Fibroblast of skin of left quadriceps (primary cell): Measurements from ENCODE around the gene IGSF21.
"Not testable (repeated sequence)": the region's sequence is repeated elsewhere in the genome, so short reads cannot be mapped to it uniquely, and the experiment has no call there.

Experiments used
- DNase-seq, 2 experiments: peaks; one replicate each; pipeline ENCODE4 v3.0.0-alpha.2; 2013; ENCODE audit warnings: low read depth in 2 of 2

IGSF21 gene

DNA sequence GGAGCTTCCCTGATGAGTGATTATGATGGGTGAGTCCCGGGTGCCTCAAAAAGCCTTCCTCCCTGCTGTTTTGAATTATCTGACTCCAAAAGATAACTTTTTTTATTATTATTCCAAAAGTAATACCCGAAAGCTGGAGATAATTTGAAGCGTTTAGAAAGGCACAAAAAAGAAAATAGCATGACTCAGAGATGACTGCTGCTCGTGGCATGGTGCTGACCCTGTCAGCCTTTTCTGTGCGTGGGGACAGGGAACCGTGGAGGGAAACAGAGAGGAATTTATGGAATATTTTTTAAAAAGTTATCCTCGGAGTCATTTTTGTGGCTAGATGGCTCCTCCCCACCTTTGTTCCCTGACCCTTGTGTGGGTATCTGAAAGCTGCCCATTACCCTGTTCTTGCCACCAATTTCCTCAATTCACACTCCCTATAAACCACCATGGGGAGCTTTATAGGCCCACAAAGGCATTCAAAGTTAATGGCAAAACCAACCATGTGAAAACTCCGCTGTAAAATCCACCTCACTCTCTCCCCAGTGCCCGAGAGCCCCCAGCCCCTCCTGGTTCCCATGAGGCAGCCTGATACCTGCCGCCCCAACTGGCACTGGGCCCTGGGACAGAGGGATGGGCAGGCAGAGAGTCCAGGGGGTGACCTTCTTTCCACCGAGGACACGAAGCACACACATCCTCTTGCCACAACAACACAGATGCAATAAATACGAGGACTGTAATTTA lies 37.5 kb downstream of the IGSF21 start:
- peak in 1 of 2 experiments; percentile 10 for DNase-seq

DNA sequence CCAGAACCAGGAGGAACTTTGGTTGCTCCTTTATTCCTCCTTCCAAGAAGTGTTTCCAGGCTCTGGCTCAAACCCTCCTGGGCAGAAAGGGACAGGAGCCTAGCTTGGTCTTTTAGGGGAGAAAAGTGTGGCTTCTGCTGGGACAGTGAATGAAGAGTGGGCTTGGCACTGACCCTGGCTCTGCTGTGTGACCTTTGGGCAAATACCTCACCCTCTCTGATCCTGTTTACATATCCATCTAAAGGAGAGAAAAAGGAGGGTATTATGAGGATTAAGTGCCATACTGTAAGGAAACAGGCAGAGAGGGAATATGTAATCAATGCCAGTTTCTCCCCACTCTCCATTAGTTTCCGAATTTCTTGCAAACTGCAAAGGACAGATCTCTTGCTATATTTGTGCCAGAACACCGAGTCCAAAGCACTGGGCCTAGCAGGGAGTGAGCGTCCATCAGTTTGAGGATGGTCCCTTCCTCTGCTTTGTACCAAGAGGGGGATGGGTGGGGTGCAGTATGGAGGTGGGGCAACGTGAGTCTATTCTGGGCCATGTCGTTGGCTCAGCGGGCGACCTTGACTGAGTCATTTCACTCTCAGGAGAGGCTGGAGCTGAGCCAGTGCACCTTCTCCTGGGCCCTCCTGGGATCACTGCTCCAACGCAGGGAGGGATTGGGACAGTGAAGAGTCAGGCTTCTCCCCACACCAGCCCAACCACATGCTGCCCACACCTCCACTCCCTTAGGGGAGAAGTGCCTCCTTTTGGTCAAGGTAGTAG lies 38.4 kb downstream of the IGSF21 start:
- no peak for DNase-seq

DNA sequence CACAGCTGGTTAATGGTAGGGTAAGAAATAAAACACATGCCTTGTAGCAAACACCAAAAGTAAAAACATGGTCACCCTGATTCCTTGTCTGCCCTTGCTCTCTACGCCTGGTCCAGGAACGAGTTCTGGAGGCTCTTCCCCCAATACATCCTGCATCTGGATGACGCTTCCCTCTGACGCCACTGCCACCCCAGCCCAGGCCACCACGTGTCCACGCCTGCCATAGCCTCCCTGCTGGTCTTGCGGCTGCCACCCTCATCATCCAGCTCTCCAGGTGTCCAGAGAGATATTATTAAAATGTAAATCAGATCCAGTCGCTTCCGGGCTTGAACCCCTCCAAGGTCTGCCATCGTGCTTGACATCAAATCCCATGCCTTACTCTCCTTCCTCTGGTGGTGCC lies 39.3 kb downstream of the IGSF21 start:
- no peak for DNase-seq

- DNase-seq = no peak
Measured at GRCh38 chr1:18147672-18148071, 40.1 kb downstream of the IGSF21 start.

DNA sequence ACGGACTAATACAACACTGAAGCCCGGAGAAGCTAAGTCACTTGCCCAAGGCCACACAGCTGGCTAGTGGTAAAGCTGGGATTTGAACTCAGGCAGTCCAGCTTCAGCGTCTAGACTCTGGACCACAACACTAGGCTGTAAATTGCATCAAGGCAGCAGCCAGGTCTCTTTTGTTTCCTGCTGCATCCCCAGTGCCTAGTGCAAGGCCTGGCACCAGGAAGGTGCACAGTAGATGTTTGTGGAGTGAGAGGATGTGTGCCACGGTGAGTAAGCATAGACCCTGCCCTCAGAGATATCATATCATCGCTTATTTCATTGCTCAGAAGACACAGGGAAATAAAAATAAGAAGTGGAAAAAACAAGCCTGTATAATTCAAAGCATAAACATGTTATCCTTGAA lies 40.9 kb downstream of the IGSF21 start:
- DNase-seq = no peak

- no peak for DNase-seq
Measured at GRCh38 chr1:18149027-18149641, 41.5 kb downstream of the IGSF21 start.

- DNase-seq = peak in 1 of 2 experiments; percentile 5
Measured at GRCh38 chr1:18151436-18152122, 44.0 kb downstream of the IGSF21 start.

GRCh38 chr1:18154430-18155194 lies 47.0 kb downstream of the IGSF21 start:
- no peak for DNase-seq

DNA sequence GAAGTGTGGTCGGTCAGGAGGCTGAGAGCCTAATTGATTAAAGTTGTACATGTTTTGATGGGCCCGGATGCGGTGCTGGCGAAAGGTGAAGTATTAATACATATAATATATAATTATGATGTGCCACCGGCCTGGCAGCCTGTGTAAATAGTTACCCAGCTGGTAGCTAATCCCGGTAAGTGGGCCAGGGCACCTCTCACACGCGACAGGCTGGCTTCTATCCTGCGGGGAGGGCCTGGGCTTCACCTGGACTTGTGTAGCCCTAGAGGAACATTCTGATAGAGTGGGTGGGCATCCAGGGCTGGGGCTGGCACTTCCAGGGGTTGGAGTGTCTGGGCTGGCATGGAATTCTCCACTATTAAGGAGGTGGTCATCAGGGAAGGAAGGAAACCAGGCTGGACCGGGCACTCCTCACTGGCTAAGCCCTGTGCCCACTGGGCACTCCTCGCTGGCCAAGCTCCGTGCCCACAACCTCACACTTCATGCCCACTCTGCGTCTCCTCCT lies 48.3 kb downstream of the IGSF21 start:
- DNase-seq = no peak

- no peak for DNase-seq
Measured at GRCh38 chr1:18157352-18157751, 49.8 kb downstream of the IGSF21 start.

GRCh38 chr1:18157968-18158367 lies 50.4 kb downstream of the IGSF21 start:
- DNase-seq = no peak

DNA sequence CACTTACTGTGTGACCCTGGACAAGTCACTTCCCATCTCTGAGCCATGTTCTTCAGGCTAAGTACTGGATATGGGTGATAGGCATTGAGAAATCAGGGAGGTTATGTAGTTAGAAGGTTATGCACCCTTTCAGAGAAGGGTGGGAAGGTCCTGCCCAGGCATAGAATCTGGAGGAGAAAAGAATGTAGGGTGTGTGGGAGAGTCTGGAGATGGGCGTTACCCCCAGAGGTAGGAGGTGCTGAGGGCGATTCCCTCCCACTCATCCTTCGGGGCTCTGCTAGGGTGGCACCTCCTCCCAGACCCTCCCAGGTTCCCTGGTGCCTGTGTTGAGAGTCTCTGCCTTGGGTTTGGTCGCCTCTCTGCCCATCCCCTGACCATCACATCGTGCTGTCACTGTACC lies 51.1 kb downstream of the IGSF21 start:
- DNase-seq = no peak

DNA sequence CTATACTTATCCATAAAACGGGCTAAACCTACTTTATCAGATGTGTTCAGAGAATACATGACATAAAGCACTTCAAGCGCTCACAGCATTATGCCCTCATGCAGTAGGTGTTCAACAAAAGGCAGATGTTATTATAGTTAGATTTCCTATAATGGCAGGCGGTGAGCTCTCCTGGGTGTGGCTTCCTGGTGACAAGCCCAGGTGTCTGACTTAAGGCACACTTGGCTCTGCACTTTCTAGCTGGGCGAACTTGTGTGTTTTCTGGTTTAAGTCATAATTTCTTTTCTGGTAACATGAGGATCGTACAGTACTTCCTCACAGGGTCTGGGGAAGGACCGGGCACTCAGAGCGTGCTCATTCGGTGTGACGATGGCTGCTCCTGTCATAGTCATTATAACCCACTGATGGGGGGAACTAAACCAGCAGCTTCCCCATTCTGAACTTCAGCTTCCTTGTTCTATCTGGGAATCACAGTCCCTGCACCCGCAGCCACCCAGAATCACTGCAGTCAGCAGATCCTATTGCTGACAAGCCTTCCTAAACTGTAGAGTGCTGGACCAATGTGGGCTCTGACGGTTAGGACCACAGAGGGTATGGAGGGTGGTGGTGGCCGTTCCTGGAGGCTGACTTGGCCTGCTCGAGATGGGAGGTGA lies 52.8 kb downstream of the IGSF21 start:
- no peak for DNase-seq

DNA sequence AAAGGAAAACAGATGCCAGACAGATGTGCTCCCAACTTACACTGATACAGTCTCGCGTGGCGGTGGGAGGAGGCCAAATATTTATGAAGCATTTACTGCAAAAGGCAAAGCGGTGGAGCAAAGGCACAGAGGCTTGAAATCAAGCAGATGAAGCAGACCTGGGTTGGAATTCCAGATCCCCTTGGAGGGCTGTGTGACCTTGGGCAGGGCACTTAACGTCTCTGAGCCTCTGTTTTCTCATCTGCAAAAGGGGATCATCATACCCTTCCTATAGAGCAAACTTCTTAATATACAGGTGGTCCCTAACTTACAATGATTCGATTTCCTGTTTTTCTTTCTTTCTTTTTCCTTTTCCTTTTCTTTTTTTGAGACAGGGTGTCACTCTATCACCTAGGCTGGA lies 54.1 kb downstream of the IGSF21 start:
- DNase-seq = no peak

DNA sequence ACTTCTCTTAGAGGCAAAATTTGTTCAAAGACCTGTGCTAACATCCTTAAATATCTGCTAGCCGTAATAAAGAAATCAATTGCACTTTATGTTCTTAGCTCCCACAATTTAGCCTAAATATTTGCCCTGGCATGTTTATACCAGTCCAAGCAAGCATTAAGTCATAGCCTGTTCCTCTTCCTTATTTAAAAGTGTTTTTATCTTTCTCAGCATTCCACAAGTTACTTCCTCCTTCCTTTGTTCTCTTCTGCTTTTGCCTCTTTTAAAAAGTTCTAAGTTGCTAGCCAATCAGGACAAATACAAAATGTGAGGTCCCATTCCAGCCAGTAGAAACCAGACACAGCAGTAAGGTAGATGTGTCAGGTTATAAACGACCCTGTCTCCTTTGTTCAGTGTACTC lies 58.0 kb downstream of the IGSF21 start:
- DNase-seq = not testable (repeated sequence)

- DNase-seq = no peak
Measured at GRCh38 chr1:18166341-18166740, 58.7 kb downstream of the IGSF21 start.

- no peak for DNase-seq
Measured at GRCh38 chr1:18166929-18167328, 59.3 kb downstream of the IGSF21 start.

DNA sequence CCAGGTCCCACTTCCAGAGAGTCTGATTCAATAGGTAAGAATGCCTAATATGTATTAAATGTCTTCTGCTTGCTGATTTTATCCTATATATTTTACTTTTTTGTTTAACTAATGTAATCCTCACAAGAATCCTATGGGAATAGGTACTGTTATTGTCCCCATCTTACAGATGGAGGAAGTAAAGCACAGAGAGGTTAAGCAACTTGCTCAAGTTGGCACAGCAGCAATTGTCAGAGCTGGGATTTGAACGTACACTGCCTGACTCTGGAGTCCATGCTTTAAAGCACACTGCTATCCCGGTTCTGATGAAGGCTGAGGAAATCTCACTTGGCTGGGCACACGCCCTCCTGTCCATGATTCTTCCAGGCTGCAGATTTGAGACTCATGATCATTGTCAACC lies 62.8 kb downstream of the IGSF21 start:
- DNase-seq = no peak

GRCh38 chr1:18174037-18174436 lies 66.4 kb downstream of the IGSF21 start:
- no peak for DNase-seq

DNA sequence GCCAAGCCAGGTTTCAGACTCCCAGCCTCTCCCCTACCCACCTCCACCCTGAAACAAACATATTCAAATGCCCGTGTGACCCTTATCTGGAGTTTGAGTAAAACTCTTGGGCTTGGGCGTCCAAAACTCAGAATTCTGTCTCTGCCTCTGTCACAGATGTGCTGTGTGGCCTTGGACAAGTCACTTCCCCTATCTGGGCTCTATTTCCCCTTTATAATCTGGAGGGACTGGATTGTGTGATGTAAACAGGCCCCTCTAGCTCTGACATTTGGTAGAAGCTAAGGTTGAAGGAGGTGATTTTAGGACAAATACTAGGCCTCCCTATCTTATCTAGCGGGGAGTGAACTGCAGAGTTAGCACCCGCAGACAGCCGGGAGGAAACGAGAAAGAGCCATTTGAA lies 67.5 kb downstream of the IGSF21 start:
- no peak for DNase-seq
